Measurements from ENCODE around the gene HS2ST1. TPM values are rescaled to one million over a fixed set of nuclear protein-coding genes. Genes with fewer than 3 reads are reported as not detected.

HS2ST1 gene
- total RNA-seq, 1 experiment from 2014 or later: 45.8 TPM

- ChIA-PET POLR2A (ENCODE audit: low non-redundant PET) (no interaction called here), CTCF (no interaction called here)
- Histone ChIP-seq H3K4me1 (ENCODE audit: insufficient read depth, low read length, poor library complexity, severe bottlenecking) (peaks cover 17% of the 10 kb centered on the region), H3K36me3 (ENCODE audit: insufficient read depth, low read length, poor library complexity, severe bottlenecking) (no peaks in the 10 kb centered on the region), H3K27ac (ENCODE audit: low read depth, low read length, poor library complexity, severe bottlenecking) (no peak overlapping the region), H3K4me3 (ENCODE audit: low read depth, low read length, poor library complexity, severe bottlenecking) (no peak overlapping the region), H3K9me3 (ENCODE audit: low read depth, low read length, poor library complexity, severe bottlenecking) (peaks cover 14% of the 10 kb centered on the region), H3K27me3 (replicated peaks; ENCODE audit: insufficient read depth, low read depth, low read length, poor library complexity) (no peaks in the 10 kb centered on the region)
- intact Hi-C loops (cut with micrococcal nuclease; ENCODE audit: unreplicated experiment): no loop called here
- no TSS peak for BruUV-seq (replicated peaks)
- no peak for DNase-seq (ENCODE audit: low spot score)
- TF ChIP-seq EZH2 (IDR thresholded peaks at IDR 0.05; ENCODE audit: borderline replicate concordance, low read depth, low read length, poor library complexity, severe bottlenecking) (no peak), CTCF (conservative IDR thresholded peaks at IDR 0.05; ENCODE audit: low read depth, low read length) (no peak)
These were observed 130.4 kb downstream of the HS2ST1 start for GRCh38 chr1:87044840-87045239.

- intact Hi-C loops (cut with micrococcal nuclease; ENCODE audit: unreplicated experiment): no loop called here
- no peak overlapping the region for H3K27ac ChIP-seq (ENCODE audit: low read depth, low read length, poor library complexity, severe bottlenecking)
- peaks cover 17% of the 10 kb centered on the region for H3K4me1 ChIP-seq (ENCODE audit: insufficient read depth, low read length, poor library complexity, severe bottlenecking)
- ChIA-PET POLR2A (ENCODE audit: low non-redundant PET) (no interaction called here), CTCF (no interaction called here)
- H3K27me3 ChIP-seq (replicated peaks; ENCODE audit: insufficient read depth, low read depth, low read length, poor library complexity): no peaks in the 10 kb centered on the region
- no peak for DNase-seq (ENCODE audit: low spot score)
- no peak overlapping the region for H3K4me3 ChIP-seq (ENCODE audit: low read depth, low read length, poor library complexity, severe bottlenecking)
- TF ChIP-seq EZH2 (IDR thresholded peaks at IDR 0.05; ENCODE audit: borderline replicate concordance, low read depth, low read length, poor library complexity, severe bottlenecking) (no peak), CTCF (conservative IDR thresholded peaks at IDR 0.05; ENCODE audit: low read depth, low read length) (no peak)
- no TSS peak for BruUV-seq (replicated peaks)
- no peaks in the 10 kb centered on the region for H3K36me3 ChIP-seq (ENCODE audit: insufficient read depth, low read length, poor library complexity, severe bottlenecking)
- H3K9me3 ChIP-seq (ENCODE audit: low read depth, low read length, poor library complexity, severe bottlenecking): peaks cover 14% of the 10 kb centered on the region
These were observed 131.4 kb downstream of the HS2ST1 start for GRCh38 chr1:87045761-87046304.

- intact Hi-C loops (cut with micrococcal nuclease; ENCODE audit: unreplicated experiment): no loop called here
- H3K36me3 ChIP-seq (ENCODE audit: insufficient read depth, low read length, poor library complexity, severe bottlenecking): no peaks in the 10 kb centered on the region
- H3K4me1 ChIP-seq (ENCODE audit: insufficient read depth, low read length, poor library complexity, severe bottlenecking): peaks cover 16% of the 10 kb centered on the region
- no TSS peak for BruUV-seq (replicated peaks)
- H3K4me3 ChIP-seq (ENCODE audit: low read depth, low read length, poor library complexity, severe bottlenecking): no peak overlapping the region
- POLR2A ChIA-PET (ENCODE audit: low non-redundant PET): no interaction called here
- no peak for TF ChIP-seq CTCF (conservative IDR thresholded peaks at IDR 0.05; ENCODE audit: low read depth, low read length)
- TF ChIP-seq EZH2 (IDR thresholded peaks at IDR 0.05; ENCODE audit: borderline replicate concordance, low read depth, low read length, poor library complexity, severe bottlenecking): no peak
- CTCF ChIA-PET: no interaction called here
- H3K27me3 ChIP-seq (replicated peaks; ENCODE audit: insufficient read depth, low read depth, low read length, poor library complexity): no peaks in the 10 kb centered on the region
- peaks cover 14% of the 10 kb centered on the region for H3K9me3 ChIP-seq (ENCODE audit: low read depth, low read length, poor library complexity, severe bottlenecking)
- DNase-seq (ENCODE audit: low spot score): no peak
- no peak overlapping the region for H3K27ac ChIP-seq (ENCODE audit: low read depth, low read length, poor library complexity, severe bottlenecking)
These were observed 132.5 kb downstream of the HS2ST1 start for GRCh38 chr1:87046951-87047350.

Measured in A673 (cell line).